Astrocyte of the cerebellum (primary cell): ENCODE measurements around the gene ITPK1.

Source experiments
- DNase-seq: peaks from one replicate; pipeline ENCODE4 v3.0.0-alpha.2; 2011; ENCODE audit warnings: low read depth
- H3K4me3 ChIP-seq: 2 replicates; pipeline ENCODE4 v1.5.1; 2011; ENCODE audit warnings: mild to moderate bottlenecking, low read depth, low read length, moderate library complexity
- CTCF ChIP-seq: IDR thresholded peaks from 2 replicates; pipeline ENCODE4 v1.5.1; 2012; ENCODE audit warnings: low read length, low read depth, moderate library complexity, mild to moderate bottlenecking; ENCODE audit errors: missing control alignments
- in situ Hi-C: cut with HindIII; loops from 2 replicates; pipeline ENCODE4 v1.10.0; 2017; ENCODE audit warnings: low sequenced_read_pairs

ITPK1 gene

GRCh38 chr14:92902191-92902590 is 213.5 kb downstream of the ITPK1 start:
- in situ Hi-C loops, result no loop called here
- no peak overlapping the region for H3K4me3 ChIP-seq
- TF ChIP-seq CTCF, result no peak
- no peak for DNase-seq

- DNase-seq, result no peak
- in situ Hi-C loops, result no loop called here
- TF ChIP-seq CTCF, result no peak
- H3K4me3 ChIP-seq, result no peak overlapping the region
Observed at GRCh38 chr14:92900660-92901059, 215.1 kb downstream of the ITPK1 start.

GRCh38 chr14:92898566-92899131 is 217.1 kb downstream of the ITPK1 start:
- no peak overlapping the region for H3K4me3 ChIP-seq
- in situ Hi-C loops, result no loop called here
- DNase-seq, result no peak
- no peak for TF ChIP-seq CTCF

GRCh38 chr14:92897922-92898565 is 217.7 kb downstream of the ITPK1 start:
- H3K4me3 ChIP-seq, result no peak overlapping the region
- DNase-seq, result no peak
- in situ Hi-C loops, result no loop called here
- no peak for TF ChIP-seq CTCF

- no peak for TF ChIP-seq CTCF
Observed at GRCh38 chr14:92895352-92895878, 220.3 kb downstream of the ITPK1 start.

GRCh38 chr14:92892589-92892988 is 223.1 kb downstream of the ITPK1 start:
- in situ Hi-C loops, result no loop called here
- TF ChIP-seq CTCF, result no peak
- DNase-seq, result no peak

More at GRCh38 chr14:92895352-92895878, 220.3 kb downstream of the ITPK1 start:
- in situ Hi-C loops, result no loop called here
- H3K4me3 ChIP-seq, result no peak overlapping the region
- DNase-seq, result no peak

More at GRCh38 chr14:92892589-92892988, 223.1 kb downstream of the ITPK1 start:
- H3K4me3 ChIP-seq, result no peak overlapping the region
